Hepatic stellate cell (primary cell): ENCODE measurements around the gene CBLN3.

ENCODE experiments used
- DNase-seq: peaks from one replicate; pipeline ENCODE4 v3.0.0; 2011; ENCODE audit warnings: low spot score

Gene CBLN3

GRCh38 chr14:24425704-24426103, 3.8 kb downstream of the CBLN3 start:
- DNase-seq = peak; percentile 70

- DNase-seq = no peak
These were observed 6.5 kb downstream of the CBLN3 start for GRCh38 chr14:24422694-24423601.

GRCh38 chr14:24422261-24422660, 7.2 kb downstream of the CBLN3 start:
- DNase-seq = no peak

GRCh38 chr14:24418492-24418873, 11.0 kb downstream of the CBLN3 start:
- no peak for DNase-seq

GRCh38 chr14:24417832-24418491, 11.5 kb downstream of the CBLN3 start:
- DNase-seq = no peak

GRCh38 chr14:24416932-24417619, 12.4 kb downstream of the CBLN3 start:
- no peak for DNase-seq

- no peak for DNase-seq
These were observed 13.1 kb downstream of the CBLN3 start for GRCh38 chr14:24416254-24416931.

- no peak for DNase-seq
These were observed 13.8 kb downstream of the CBLN3 start for GRCh38 chr14:24415421-24416253.

- no peak for DNase-seq
These were observed 14.6 kb downstream of the CBLN3 start for GRCh38 chr14:24414732-24415420.

GRCh38 chr14:24414077-24414476, 15.4 kb downstream of the CBLN3 start:
- no peak for DNase-seq

- DNase-seq = peak; percentile 68
These were observed 17.8 kb downstream of the CBLN3 start for GRCh38 chr14:24411443-24412389.

- DNase-seq = no peak
These were observed 19.5 kb downstream of the CBLN3 start for GRCh38 chr14:24409956-24410355.

GRCh38 chr14:24409192-24409591, 20.3 kb downstream of the CBLN3 start:
- DNase-seq = no peak

- no peak for DNase-seq
These were observed 20.7 kb downstream of the CBLN3 start for GRCh38 chr14:24408764-24409163.

GRCh38 chr14:24407608-24408325, 21.7 kb downstream of the CBLN3 start:
- no peak for DNase-seq

GRCh38 chr14:24406416-24406815, 23.1 kb downstream of the CBLN3 start:
- DNase-seq = no peak

GRCh38 chr14:24404814-24405213, 24.7 kb downstream of the CBLN3 start:
- DNase-seq = no peak

- peak; percentile 40 for DNase-seq
These were observed 26.0 kb downstream of the CBLN3 start for GRCh38 chr14:24403294-24403998.
